CD4-positive, alpha-beta memory T cell (primary cell): ENCODE data around the gene TPRG1L. TPM values are rescaled to one million over a fixed set of nuclear protein-coding genes. Genes with fewer than 3 reads are reported as not detected.

Experiments
- CTCF ChIA-PET: fragments of 350-600 bp; sonication (Branson Sonifier 250); formaldehyde crosslinking; loops from one replicate; lab custom pipeline; 2021; ENCODE audit warnings: inconsistent platforms; ENCODE audit not compliant: partially characterized antibody; lab: Charles Lee
- POLR2A ChIA-PET: fragments of 350-600 bp; sonication (Branson Sonifier 250); formaldehyde crosslinking; loops from one replicate; lab custom pipeline; 2021; ENCODE audit not compliant: partially characterized antibody; lab: Charles Lee
- DNase-seq, 5 donors: peaks; one replicate each; pipeline versions ENCODE4 v3.0.0 to v3.0.0-alpha.2; 2020 to 2022; ENCODE audit warnings: mixed read lengths in 1 of 5
- H3K27ac ChIP-seq: one replicate; pipeline ENCODE4 v1.7.0; 2013; ENCODE audit warnings: low read depth, low read length
- H3K27me3 ChIP-seq: 2 replicates; pipeline ENCODE4 v1.7.0; 2013; ENCODE audit warnings: mild to moderate bottlenecking, low read length, moderate library complexity; ENCODE audit not compliant: insufficient read depth
- H3K36me3 ChIP-seq: 2 replicates; pipeline ENCODE4 v1.7.0; 2013; ENCODE audit warnings: mild to moderate bottlenecking, low read length, moderate library complexity; ENCODE audit not compliant: insufficient read depth
- H3K4me1 ChIP-seq: 2 replicates; pipeline ENCODE4 v1.7.0; 2013; ENCODE audit warnings: mild to moderate bottlenecking, low read length, moderate library complexity; ENCODE audit not compliant: insufficient read depth
- H3K4me3 ChIP-seq, 2 donors: one replicate each; pipeline ENCODE4 v1.7.0; 2013; ENCODE audit warnings: low read length in 2 of 2, mild to moderate bottlenecking in 1 of 2
- H3K9me3 ChIP-seq, 2 donors: one replicate each; pipeline ENCODE4 v1.7.0; 2013; ENCODE audit warnings: low read length in 2 of 2, control low read depth in 1 of 2; ENCODE audit not compliant: control insufficient read depth in 1 of 2
- H3K27ac Mint-ChIP-seq, 7 donors: one replicate each; pipeline ENCODE4 v1.8.0; 2020 to 2021; ENCODE audit warnings: mixed read lengths in 7 of 7, mild to moderate bottlenecking in 6 of 7, inconsistent platforms in 3 of 7, moderate library complexity in 3 of 7
- H3K27me3 Mint-ChIP-seq, 2 donors: one replicate each; pipeline ENCODE4 v1.8.0; 2020 to 2021; ENCODE audit warnings: mixed read lengths in 2 of 2
- H3K36me3 Mint-ChIP-seq, 2 donors: one replicate each; pipeline ENCODE4 v1.8.0; 2020 to 2021; ENCODE audit warnings: mixed read lengths in 2 of 2, inconsistent platforms in 1 of 2, mild to moderate bottlenecking in 1 of 2
- H3K4me1 Mint-ChIP-seq, 4 donors: one replicate each; pipeline ENCODE4 v1.8.0; 2020 to 2021; ENCODE audit warnings: mixed read lengths in 4 of 4, mild to moderate bottlenecking in 1 of 4
- H3K4me3 Mint-ChIP-seq, 8 donors: one replicate each; pipeline ENCODE4 v1.8.0; 2020 to 2021; ENCODE audit warnings: mixed read lengths in 8 of 8, mild to moderate bottlenecking in 7 of 8, moderate library complexity in 6 of 8, inconsistent platforms in 3 of 8
- H3K9me3 Mint-ChIP-seq, 8 donors: one replicate each; pipeline ENCODE4 v1.8.0; 2020 to 2021; ENCODE audit warnings: mixed read lengths in 8 of 8, mild to moderate bottlenecking in 5 of 8, inconsistent platforms in 3 of 8, moderate library complexity in 1 of 8
- intact Hi-C: fragments of 100-400 bp; cut with micrococcal nuclease; formaldehyde crosslinking; loops from one replicate; pipeline ENCODE4 v1.15.1; 2023
- polyA plus RNA-seq, 2 donors: library from polyadenylated mRNA; unstranded; fragments of 300-500 nt; fragmentation: Illumina TruSeq; gene quantifications; one replicate each; pipeline ENCODE4 v1.2.3, GENCODE V29; 2021
- total RNA-seq, 2 experiments: library from RNA; stranded (reverse); gene quantifications; one replicate each; pipeline ENCODE4 v1.2.3, GENCODE V29; 2021

TPRG1L gene
- total and polyA plus RNA-seq, 4 experiments from 2014 or later: 41.4 to 59.5 (median 52.2) TPM

- Histone ChIP-seq H3K9me3 (no peaks in the 10 kb centered on the region), H3K4me3 (no peak overlapping the region), H3K36me3 (peaks cover 29% of the 10 kb centered on the region), H3K27ac (no peak overlapping the region), H3K27me3 (no peaks in the 10 kb centered on the region), H3K4me1 (no peaks in the 10 kb centered on the region)
- POLR2A ChIA-PET: no interaction called here
- Mint-ChIP-seq H3K4me1 (peaks cover 0 to 7% (median 2%) of the 10 kb centered on the region in 4 donors), H3K27me3 (no peaks in the 10 kb centered on the region), H3K4me3 (no peak overlapping the region), H3K27ac (no peak overlapping the region), H3K36me3 (peaks cover 40 to 57% of the 10 kb centered on the region in 2 donors), H3K9me3 (no peaks in the 10 kb centered on the region)
- intact Hi-C loops: no loop called here
- no peak for DNase-seq
- CTCF ChIA-PET: interaction anchor here (1.1 kb wide), 1 partner anchor 22 kb away, joined by 3 read pairs; no protein-coding TSS in a partner anchor
Observed at GRCh38 chr1:3641046-3641760, 16.4 kb downstream of the TPRG1L start.

GRCh38 chr1:3641816-3642215 lies 17.0 kb downstream of the TPRG1L start:
- CTCF ChIA-PET: interaction anchor here (1.1 kb wide), 1 partner anchor 23 kb away, joined by 3 read pairs; no protein-coding TSS in a partner anchor

GRCh38 chr1:3642919-3643675 lies 18.3 kb downstream of the TPRG1L start:
- peaks cover 3 to 13% (median 7%) of the 10 kb centered on the region in 4 donors for H3K4me1 Mint-ChIP-seq
- peaks cover 18% of the 10 kb centered on the region for H3K36me3 ChIP-seq
- CTCF ChIA-PET: no interaction called here

More at GRCh38 chr1:3641816-3642215, 17.0 kb downstream of the TPRG1L start:
- Mint-ChIP-seq H3K27me3 (no peaks in the 10 kb centered on the region), H3K27ac (no peak overlapping the region), H3K36me3 (peaks cover 35 to 56% of the 10 kb centered on the region in 2 donors), H3K4me1 (peaks cover 0 to 7% (median 2%) of the 10 kb centered on the region in 4 donors), H3K9me3 (no peaks in the 10 kb centered on the region), H3K4me3 (no peak overlapping the region)
- Histone ChIP-seq H3K27me3 (no peaks in the 10 kb centered on the region), H3K27ac (no peak overlapping the region), H3K36me3 (peaks cover 29% of the 10 kb centered on the region), H3K4me1 (no peaks in the 10 kb centered on the region), H3K4me3 (no peak overlapping the region), H3K9me3 (no peaks in the 10 kb centered on the region)
- POLR2A ChIA-PET: no interaction called here
- intact Hi-C loops: no loop called here
- DNase-seq: no peak

GRCh38 chr1:3644273-3644672 lies 19.5 kb downstream of the TPRG1L start:
- Histone ChIP-seq H3K36me3 (peaks cover 13% of the 10 kb centered on the region), H3K4me3 (no peak overlapping the region), H3K4me1 (peaks cover 16% of the 10 kb centered on the region), H3K9me3 (no peaks in the 10 kb centered on the region), H3K27ac (no peak overlapping the region), H3K27me3 (no peaks in the 10 kb centered on the region)
- Mint-ChIP-seq H3K4me1 (peaks cover 14 to 24% (median 17%) of the 10 kb centered on the region in 4 donors), H3K4me3 (no peak overlapping the region), H3K36me3 (peaks cover 29 to 50% of the 10 kb centered on the region in 2 donors), H3K9me3 (no peaks in the 10 kb centered on the region), H3K27ac (no peak overlapping the region), H3K27me3 (no peaks in the 10 kb centered on the region)
- POLR2A ChIA-PET: no interaction called here
- CTCF ChIA-PET: no interaction called here
- no peak for DNase-seq
- intact Hi-C loops: no loop called here

More at GRCh38 chr1:3642919-3643675, 18.3 kb downstream of the TPRG1L start:
- Mint-ChIP-seq H3K4me3 (no peak overlapping the region), H3K9me3 (no peaks in the 10 kb centered on the region), H3K27ac (no peak overlapping the region), H3K27me3 (no peaks in the 10 kb centered on the region), H3K36me3 (peaks cover 33 to 56% of the 10 kb centered on the region in 2 donors)
- Histone ChIP-seq H3K27me3 (no peaks in the 10 kb centered on the region), H3K4me1 (peaks cover 4% of the 10 kb centered on the region), H3K4me3 (no peak overlapping the region), H3K9me3 (no peaks in the 10 kb centered on the region), H3K27ac (no peak overlapping the region)
- POLR2A ChIA-PET: no interaction called here
- intact Hi-C loops: no loop called here
- DNase-seq: no peak

GRCh38 chr1:3645247-3645646 lies 20.4 kb downstream of the TPRG1L start:
- Mint-ChIP-seq H3K36me3 (peaks cover 29 to 50% of the 10 kb centered on the region in 2 donors), H3K4me1 (peaks cover 16 to 31% (median 21%) of the 10 kb centered on the region in 4 donors), H3K27ac (no peak overlapping the region), H3K4me3 (no peak overlapping the region), H3K9me3 (no peaks in the 10 kb centered on the region), H3K27me3 (peaks cover 2% of the 10 kb centered on the region in 2 donors)
- Histone ChIP-seq H3K27ac (no peak overlapping the region), H3K4me3 (no peak overlapping the region), H3K9me3 (no peaks in the 10 kb centered on the region), H3K27me3 (no peaks in the 10 kb centered on the region), H3K4me1 (peaks cover 24% of the 10 kb centered on the region), H3K36me3 (peaks cover 7% of the 10 kb centered on the region)
- intact Hi-C loops: no loop called here
- ChIA-PET POLR2A (no interaction called here), CTCF (no interaction called here)
- no peak for DNase-seq

- Histone ChIP-seq H3K36me3 (peaks cover 7% of the 10 kb centered on the region), H3K9me3 (no peaks in the 10 kb centered on the region), H3K27ac (no peak overlapping the region), H3K4me1 (peaks cover 30% of the 10 kb centered on the region), H3K27me3 (peaks cover 4% of the 10 kb centered on the region), H3K4me3 (no peak overlapping the region)
- intact Hi-C loops: no loop called here
- ChIA-PET POLR2A (no interaction called here), CTCF (interaction anchor here (1.1 kb wide), 1 partner anchor 24 kb away, joined by 3 read pairs; no protein-coding TSS in a partner anchor)
- H3K9me3 Mint-ChIP-seq: no peaks in the 10 kb centered on the region
- H3K36me3 Mint-ChIP-seq: peaks cover 29 to 50% of the 10 kb centered on the region in 2 donors
- peak overlapping the region in 1 of 7 donors; percentile 37 for H3K27ac Mint-ChIP-seq
- peaks cover 16 to 36% (median 23%) of the 10 kb centered on the region in 4 donors for H3K4me1 Mint-ChIP-seq
- DNase-seq: no peak
- H3K27me3 Mint-ChIP-seq: peaks cover 3 to 4% of the 10 kb centered on the region in 2 donors
- H3K4me3 Mint-ChIP-seq: no peak overlapping the region
Observed at GRCh38 chr1:3645666-3646355, 21.0 kb downstream of the TPRG1L start.
